Loucy (cell line): Measurements from ENCODE around the gene MINDY2.

Experiments
- EZH2phosphoT487 ChIP-seq: fragments of 200-600 bp; IDR thresholded peaks from 2 replicates; pipeline ENCODE4 v1.6.1; 2018; ENCODE audit warnings: antibody characterized with exemption, mild to moderate bottlenecking, moderate library complexity, borderline replicate concordance
- TF ChIP-seq, protein P1 (sequence below): fragments of 200-600 bp; sonication (generic); conservative IDR thresholded peaks from 2 replicates; pipeline ENCODE4 v1.5.1; 2014; ENCODE audit warnings: mild to moderate bottlenecking, antibody characterized with exemption, low read length

- TF ChIP-seq, protein P1, sequence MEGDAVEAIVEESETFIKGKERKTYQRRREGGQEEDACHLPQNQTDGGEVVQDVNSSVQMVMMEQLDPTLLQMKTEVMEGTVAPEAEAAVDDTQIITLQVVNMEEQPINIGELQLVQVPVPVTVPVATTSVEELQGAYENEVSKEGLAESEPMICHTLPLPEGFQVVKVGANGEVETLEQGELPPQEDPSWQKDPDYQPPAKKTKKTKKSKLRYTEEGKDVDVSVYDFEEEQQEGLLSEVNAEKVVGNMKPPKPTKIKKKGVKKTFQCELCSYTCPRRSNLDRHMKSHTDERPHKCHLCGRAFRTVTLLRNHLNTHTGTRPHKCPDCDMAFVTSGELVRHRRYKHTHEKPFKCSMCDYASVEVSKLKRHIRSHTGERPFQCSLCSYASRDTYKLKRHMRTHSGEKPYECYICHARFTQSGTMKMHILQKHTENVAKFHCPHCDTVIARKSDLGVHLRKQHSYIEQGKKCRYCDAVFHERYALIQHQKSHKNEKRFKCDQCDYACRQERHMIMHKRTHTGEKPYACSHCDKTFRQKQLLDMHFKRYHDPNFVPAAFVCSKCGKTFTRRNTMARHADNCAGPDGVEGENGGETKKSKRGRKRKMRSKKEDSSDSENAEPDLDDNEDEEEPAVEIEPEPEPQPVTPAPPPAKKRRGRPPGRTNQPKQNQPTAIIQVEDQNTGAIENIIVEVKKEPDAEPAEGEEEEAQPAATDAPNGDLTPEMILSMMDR: no peak
- no peak for TF ChIP-seq EZH2phosphoT487
Measured at GRCh38 chr15:58889363-58889762, 118.3 kb downstream of the MINDY2 start.
